HG03097 (cell line): ENCODE data around the gene PALD1.
"Not testable (repeated sequence)": the region's sequence is repeated elsewhere in the genome, so short reads cannot be mapped to it uniquely, and the experiment has no call there.

ENCODE experiments used
- ATAC-seq: cut with Tn5 transposase; IDR thresholded peaks from one replicate; pipeline ENCODE4 v1.9.1; 2021; ENCODE audit not compliant: unreplicated experiment, low FRiP score

Gene PALD1

DNA sequence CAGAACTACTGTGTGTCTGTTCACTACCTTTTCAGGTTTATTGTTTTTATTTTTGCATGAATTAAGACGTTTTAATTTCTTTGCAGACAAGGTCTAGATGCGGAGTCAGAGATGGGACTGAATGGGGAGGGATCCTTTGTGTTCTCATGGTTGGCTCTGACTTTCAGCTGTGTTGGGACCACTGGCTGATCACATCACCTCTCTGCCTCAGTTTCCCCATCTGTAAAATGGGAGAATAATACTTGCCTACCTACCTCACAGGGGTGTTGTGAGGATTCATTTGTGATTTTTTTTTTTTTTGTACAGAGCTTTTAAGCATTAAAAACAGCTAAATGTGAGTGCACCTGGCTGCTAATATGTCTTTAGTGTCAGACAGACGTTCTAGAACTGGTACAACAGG, 89.5 kb downstream of the PALD1 start:
- ATAC-seq: no peak

DNA sequence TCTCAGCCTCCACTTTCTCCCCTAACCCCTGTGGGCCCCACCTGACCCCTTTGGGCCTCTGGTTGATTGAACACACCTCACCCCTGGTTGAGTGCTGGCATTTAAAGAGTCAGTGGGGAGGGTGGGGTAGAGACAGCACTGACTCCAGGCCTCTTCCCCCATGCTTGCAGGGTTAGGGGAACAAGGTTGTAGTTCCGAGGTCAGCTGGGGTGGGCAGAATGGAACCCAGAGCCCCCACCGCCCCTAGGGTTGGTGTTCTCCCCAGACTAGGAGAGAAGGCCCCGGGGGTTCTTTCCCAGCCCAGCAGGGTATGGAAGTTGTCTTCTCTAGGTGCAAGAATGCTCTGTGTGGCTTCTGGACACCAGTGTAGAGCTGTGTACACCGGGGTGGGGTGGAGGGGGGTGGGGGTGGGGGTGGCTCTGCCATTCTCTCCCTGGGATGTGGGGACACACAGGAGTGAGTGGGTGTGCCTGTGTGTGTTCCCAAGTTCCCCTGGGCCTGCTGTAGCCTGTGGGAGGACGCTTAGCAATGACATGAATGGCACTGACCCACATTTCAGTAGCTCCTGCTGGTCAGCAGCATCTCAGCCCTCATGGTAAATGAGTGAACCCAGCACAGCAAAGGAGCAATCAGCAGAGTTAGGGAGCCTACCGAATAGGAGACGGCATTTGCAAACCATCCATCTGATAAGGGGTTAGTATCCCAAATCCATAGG, 90.4 kb downstream of the PALD1 start:
- ATAC-seq: no peak

DNA sequence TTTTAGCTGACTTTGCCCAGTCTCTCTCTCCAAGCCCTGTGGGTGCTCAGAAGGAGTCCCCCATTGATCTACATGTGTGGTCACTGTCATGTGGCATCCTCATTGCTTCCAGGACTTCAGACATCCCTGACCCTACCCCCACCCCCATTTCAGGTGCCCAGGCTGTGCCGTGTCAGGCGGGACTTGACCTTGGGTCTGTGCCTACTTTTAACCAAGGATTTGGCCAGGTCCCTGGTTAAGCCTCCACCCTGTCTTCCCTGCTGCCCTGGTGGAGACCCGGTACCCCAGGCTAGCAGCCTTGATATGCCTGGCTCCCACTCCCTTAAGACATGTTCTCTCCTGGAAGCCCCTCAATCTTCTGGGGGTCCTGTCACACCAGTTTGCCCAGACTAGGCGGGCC, 92.7 kb downstream of the PALD1 start:
- ATAC-seq: no peak

DNA sequence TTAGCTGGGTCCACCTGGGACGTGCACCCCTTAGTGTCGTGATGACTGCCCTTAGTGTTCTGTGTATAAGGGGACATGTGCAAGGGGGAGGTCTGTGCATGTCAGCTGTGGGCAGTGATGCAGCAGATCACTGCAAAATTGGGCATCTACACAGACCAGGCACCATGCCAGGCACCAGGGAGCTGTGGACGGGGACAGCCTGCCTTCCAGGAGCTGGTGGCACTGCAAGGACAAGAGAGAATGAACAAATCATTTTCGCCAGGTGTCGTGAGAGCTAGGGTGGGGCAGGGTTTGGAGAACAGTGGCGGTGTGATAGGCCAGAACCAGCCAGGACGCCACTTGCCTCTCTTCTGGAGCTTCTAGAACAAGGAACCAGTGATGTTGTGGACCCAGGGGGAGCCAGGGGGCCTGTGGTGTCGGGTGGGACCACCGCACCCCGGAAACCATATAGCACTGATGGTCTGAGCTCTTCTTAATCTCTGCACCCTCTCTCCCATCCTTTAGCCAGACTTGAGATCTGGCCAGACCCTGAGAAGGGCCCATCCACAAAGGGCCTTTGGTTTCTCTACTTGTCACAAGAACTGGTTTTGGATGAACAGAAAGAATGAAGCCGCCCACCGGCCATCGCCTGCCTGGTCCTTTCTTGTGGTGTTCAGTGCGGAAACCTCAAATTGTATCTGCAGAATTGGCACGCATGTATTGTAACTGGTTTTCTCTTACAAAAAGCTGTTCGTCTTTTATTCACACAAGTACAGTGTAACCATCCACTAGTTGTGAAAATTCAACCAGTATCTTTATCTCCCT, 93.3 kb downstream of the PALD1 start:
- no peak for ATAC-seq

DNA sequence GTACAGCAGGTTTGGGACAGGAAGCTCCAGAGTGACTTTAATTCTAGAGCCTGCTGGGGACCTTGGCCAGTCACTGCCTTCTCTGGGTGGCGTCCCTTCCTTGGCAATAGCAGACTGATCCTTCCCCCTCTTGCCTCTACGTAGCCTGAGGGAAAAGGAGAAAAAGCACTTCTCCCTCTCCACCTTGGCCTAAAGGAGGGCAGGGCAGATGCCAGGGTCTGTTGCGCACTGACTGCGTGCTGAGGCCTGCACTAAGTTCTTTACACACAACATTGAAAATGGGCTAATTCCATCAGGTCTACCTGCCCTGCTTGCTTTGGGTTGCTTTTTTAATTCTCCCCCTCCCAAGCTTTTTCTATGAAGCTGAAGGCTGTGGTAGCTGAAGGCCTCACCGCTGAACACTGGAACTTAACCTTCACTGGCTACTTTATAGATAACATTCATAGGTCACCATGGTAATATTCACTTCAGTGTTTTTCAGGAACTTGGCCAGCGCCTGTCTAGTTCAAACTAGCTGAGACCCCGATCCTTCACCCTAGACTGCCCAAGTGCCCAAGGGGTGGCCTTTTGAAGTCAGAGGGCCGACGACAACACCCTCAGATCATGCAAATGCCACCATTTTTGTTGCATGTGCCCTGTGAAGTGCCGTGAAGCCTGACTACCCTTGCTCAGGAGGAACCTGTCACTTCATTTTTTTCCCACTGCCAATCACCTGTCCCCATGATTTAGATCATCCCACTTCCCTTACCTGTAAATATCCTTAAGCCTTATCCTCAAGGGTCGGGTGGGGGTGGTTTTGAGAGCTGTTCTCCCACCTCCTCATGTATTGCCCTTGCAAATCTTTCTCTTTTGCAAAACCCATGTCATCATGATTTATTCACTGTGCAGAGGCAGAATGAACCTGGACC, 95.3 kb downstream of the PALD1 start:
- no peak for ATAC-seq

DNA sequence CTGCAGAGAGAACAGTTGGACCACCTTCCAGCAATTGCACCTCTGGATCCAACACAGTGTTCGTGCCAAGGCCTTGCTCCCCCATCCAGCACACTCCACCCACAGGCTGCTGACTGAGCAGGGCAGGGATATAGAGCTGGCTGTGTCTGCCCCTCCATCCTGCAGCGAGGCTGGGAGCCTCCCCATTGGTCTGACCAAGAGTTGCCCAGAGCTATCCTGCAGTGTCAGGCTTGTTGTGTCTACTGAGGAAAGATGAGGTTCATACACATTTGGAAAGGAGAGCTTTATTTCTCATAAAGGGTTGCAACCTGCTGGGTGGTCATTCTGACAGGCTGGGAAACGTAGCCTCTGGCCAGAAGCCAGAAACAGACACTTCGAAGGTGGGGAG, 96.9 kb downstream of the PALD1 start:
- no peak for ATAC-seq

DNA sequence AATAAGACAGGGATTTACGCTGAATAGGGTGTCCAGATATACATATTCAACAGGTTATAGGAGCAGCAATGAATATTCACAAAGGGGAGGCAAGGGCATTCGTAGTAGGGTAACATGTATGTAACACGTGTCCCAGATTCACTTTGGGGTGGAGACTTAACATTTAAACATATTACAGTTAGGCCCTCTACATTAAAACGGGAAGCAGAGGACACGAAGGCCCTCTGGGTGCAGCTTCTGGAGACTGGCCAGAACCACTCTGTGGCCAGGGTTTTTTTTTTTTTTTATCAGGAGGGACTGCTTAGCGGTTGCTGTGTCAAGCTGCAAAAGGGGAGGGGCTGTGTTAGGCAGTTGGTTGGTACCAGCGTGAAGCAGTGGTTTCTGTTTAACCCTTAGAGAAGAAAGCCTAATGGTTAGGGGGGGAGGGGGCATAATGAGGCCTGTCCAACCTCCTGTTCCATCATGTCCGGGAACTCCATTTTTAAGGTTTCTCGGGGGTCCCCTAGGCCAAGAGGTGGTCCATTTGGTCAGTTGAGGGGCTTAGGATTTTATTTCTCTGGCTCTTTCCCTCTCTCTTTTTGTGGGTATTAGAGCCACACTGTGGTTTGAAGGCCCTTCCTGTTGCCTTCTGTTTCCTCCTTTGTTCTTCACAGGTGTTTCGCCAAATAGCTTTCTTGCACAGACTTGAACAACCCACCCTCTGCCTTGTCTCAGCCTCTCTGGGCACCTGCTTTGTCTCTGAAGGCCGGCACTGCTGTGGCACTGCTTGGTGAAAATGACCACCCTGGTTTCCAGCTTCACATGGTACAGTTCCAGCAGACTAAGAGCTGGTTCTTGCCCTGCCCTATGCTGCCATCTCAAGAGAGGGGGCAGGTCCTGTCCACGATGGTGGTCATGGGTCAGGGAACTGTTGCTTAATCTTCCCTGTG, 97.6 kb downstream of the PALD1 start:
- peak; percentile 41 for ATAC-seq

DNA sequence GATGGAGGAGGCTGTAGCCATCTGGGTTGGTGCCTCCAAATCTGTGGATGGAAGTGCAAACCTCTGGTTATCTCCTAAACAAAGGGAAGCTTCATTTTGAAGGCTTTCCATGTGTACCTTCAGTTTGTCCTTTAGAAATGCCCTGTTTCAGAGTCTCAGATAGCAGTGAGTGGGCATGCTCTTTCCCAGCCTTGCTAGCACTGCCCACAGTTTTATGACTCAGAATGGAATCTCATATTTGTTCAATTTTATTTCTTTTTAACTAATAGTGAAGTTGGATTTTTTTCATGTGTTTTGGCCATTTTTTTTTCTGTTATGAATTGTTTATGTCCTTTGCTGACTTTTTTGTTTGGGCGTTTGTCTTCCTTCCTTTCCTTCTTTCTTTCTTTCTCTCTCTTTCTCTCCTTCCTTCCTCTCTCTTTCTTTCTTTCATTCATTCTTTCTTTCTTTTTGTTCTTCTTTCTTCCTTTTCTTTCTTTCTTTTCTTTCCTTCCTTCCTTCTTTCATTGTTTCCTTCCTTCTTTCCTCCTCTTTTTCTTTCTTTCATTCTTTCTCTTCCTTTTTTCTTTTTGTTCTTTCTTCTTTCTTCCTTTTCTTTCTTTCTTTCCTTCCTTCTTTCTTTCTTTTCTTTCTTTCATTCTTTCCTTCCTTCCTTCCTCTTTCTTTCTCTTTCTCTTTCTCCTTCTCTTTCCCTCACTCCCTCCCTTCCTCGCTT, 98.4 kb downstream of the PALD1 start:
- ATAC-seq: no peak

DNA sequence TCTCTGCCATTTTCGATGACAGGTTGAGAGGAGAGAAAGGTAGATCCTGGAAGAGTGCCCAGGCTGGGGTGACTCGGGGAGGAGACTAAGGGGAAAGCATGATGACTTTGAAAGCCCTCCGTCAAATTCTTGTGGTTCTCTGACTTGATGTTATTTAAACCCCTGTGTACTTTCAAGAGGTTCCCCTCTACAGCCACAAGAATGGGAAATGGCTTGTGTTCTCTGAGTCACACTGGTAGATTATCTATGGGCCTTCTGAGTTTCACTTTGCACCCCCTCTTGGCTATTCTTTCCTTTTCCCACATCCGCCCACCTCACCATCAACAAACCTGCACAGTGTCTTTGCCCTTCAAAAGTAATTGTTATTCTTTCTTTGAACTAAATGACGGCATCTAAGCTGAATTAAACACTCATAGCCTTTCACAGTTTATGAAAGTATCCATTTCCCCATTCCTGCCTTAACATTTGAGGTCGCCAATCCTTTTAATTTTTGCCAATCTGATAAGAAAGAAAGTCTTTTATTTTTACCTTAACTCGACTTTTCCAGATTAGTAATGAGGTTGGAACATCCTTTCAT, 99.9 kb downstream of the PALD1 start:
- peak; percentile 47 for ATAC-seq

DNA sequence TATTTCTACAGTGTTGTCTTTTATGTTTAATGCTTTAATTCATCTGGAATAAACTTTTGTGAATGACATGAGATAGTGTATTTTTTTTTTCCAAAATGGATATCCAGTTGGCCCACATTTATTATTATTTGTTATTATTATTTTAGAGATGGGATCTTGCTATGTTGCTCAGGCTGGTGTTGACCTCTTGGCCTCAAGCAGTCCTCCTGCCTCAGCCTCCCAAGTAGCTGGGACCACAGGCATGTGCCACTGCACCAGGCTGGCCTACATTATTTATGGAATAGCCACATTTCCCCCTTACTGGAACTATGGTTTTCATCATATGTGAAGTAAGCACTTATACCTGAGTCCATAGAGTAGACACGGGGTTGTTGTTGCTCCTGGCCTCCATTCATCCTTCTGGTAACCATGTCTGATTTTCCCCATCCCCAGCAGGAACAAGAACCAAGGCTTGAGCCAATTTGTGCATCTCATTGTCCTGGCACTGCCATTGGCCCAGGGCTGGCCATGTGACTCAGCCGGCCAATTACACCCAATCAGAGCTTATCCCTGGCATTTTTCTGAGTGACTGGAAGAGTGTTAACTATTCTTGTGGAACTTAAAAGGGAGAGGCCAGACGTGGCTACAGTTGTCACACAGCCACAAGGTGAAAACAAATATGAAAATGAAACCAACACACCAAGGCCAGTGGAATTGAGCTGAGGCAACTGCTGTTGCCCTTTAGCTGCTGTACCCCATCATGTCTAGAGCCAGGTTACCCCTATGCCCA, 100.9 kb downstream of the PALD1 start:
- ATAC-seq: no peak

DNA sequence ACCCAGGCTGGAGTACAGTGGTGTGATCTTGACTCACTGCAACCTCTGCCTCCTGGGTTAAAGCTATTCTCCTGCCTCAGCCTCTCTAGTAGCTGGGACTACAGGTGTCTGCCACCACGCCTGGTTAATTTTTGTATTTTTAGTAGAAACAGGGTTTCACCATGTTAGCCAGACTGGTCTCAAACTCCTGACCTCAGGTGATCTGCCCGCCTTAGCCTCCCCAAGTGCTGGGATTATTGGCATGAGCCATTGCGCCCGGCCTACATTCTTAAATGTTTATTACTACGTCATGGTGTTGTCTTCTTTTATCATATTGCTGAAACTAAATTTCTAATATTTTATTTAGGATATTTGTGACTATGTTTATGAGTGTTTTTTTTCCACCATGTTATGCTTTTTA, 102.6 kb downstream of the PALD1 start:
- not testable (repeated sequence) for ATAC-seq

DNA sequence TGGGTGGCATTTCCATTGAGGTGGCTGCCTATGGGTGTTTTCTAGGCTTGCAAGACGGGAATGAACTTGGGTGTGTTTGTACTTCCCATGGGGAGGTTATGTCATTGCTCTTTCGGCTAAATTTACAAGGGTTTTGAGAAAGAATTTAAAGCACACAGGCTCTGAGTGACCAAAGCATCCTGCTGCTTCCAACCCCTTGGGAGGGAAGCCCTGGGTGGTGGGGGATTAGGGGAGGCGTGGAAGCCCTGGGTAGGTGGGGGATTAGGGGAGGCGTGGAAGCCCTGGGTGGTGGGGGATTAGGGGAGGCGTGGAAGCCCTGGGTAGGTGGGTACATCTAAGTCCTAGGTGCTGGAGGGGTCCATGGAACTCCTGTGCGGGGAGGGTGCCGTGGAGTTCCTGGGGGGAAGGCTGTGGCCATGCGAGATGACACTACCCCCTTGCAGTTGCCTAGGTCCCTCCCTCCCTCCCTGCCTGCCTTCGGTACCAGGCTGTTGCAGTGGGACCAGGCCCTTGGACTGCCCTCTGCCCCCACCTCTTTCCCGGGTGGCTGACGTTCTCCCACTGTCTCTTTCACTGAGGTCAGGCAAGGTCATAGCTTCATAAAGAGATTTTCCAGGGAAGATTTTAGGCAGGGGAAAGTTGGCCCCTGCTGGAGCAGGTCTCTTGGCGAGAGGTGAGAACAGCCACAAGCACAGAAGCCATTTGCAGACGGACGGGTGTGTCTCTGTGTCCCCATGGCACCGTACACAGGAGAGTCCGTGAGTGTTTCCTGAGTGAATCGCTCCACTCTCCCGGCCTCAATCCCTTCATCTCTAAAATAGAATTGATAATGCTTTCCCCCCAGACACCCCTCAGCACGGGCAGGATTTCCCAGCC, 104.5 kb downstream of the PALD1 start:
- no peak for ATAC-seq

DNA sequence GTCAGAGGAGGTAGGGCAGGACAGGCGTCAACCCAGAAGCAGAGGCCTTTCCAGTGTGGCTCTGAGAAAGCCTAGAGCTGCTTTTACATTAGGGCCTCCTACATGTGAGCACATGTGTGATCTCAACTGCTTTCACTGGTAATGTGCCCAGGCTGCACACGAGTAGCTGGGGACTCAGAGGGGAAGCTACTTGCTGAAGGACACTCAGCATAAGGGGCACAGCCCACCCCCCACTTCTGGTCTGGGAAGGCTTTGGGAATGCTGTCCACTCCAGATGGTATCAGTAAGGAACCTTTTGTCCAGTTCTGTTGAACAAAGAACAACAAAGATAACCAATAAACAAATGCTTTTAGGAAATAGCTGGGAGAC, 105.1 kb downstream of the PALD1 start:
- ATAC-seq: no peak

DNA sequence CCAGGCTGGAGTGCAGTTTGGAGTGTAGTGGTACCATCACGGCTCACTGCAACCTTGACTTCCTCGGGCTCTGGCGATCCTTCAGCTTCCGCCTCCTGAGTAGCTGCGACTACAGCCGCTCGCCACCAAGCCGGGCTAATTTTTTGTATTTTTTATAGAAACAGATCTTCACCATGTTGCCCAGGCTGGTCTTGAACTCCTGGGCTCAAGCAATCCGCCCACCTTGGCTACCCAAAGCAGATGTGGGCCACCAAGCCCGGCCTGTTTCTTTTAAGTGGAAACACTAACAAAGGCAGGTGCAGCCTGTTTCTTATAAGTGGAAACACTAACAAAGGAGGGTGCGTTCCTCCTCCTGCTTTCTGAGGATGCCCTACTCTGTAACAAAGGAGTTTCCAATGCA, 105.8 kb downstream of the PALD1 start:
- ATAC-seq: no peak

DNA sequence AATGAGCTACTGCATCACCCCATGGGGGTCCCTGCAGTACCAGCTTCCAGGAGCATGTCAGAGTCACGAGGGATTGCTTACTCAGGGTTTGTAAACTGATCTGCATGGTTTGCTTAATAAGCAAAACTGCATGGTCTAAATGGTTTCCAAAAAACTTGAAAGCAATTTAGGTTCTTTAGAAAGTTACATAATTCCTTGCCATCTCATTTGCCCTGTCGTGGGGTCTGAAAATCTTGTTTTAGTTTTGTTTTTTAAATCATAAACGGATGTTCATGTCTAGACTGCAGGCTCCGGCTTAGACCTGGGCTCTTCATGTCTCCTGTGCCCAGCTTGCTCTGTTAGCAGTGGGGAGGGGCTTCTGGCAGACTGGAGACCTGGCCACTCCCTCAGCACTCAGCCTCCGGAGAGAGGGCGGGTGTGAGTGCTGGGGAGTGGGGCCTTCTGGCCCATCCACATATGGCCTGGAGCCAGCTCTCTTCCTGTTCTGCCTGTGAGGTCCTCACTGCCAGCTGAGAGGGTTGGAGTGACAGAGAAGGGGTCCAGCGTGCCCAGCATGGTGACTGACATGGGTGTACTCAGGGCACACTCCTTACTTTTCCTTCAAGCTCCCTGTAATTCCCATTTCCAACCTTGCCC, 106.5 kb downstream of the PALD1 start:
- no peak for ATAC-seq

DNA sequence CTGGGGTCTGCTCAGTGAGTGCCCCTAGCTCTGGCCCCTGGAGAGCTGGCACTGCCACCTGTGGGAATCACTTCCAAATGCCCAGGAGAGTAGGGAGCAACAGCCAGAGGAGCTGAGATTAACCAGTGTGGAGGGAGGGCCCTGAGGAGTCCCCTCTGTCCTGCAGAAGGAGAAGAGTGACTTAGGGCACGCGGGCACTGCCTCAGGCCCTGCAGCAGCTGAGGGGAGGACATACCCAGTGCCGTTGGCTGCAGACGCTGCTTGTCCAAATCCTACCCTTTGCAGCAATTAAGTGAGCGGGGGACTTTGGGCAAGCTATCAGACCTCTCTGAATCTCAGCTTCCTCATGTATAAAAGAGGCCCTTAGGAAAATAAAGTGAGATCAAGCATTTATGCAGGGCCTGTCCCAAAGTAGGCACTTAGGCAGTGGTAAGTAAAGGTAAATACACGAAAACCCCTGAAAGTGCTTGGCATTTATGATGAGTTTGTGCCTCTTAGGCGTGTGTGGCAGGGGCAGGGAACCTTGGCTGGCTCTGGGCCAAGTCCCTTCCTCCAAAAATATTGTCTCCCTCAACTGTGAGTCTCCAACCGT, 107.1 kb downstream of the PALD1 start:
- ATAC-seq: no peak
